GM12873 (cell line): Measurements from ENCODE around the gene LRIG3.

ENCODE experiments used
- CTCF ChIP-seq: IDR thresholded peaks from 2 replicates; pipeline ENCODE4 v1.5.1; 2012; ENCODE audit warnings: low read depth, mild to moderate bottlenecking, moderate library complexity, low read length, control low read depth; ENCODE audit not compliant: insufficient read depth; ENCODE audit errors: missing control alignments

Gene LRIG3

GRCh38 chr12:58920961-58921861 lies 907 bp upstream of the LRIG3 start:
- no peak for TF ChIP-seq CTCF

GRCh38 chr12:58919231-58920101 lies 838 bp downstream of the LRIG3 start:
- TF ChIP-seq CTCF, result no peak

- no peak for TF ChIP-seq CTCF
These were observed 1.8 kb downstream of the LRIG3 start for GRCh38 chr12:58918469-58918844.

- TF ChIP-seq CTCF, result no peak
These were observed 2.4 kb downstream of the LRIG3 start for GRCh38 chr12:58917699-58918468.

GRCh38 chr12:58916921-58917511 lies 3.3 kb downstream of the LRIG3 start:
- no peak for TF ChIP-seq CTCF

GRCh38 chr12:58916161-58916621 lies 4.1 kb downstream of the LRIG3 start:
- TF ChIP-seq CTCF, result no peak
